ENCODE data around the gene SIGLEC12. TPM values are rescaled to one million over a fixed set of nuclear protein-coding genes. Genes with fewer than 3 reads are reported as not detected.

SIGLEC12 gene
- total and polyA plus RNA-seq, 4 donors = 0.12 to 5.1 (median 1.9) TPM

DNA sequence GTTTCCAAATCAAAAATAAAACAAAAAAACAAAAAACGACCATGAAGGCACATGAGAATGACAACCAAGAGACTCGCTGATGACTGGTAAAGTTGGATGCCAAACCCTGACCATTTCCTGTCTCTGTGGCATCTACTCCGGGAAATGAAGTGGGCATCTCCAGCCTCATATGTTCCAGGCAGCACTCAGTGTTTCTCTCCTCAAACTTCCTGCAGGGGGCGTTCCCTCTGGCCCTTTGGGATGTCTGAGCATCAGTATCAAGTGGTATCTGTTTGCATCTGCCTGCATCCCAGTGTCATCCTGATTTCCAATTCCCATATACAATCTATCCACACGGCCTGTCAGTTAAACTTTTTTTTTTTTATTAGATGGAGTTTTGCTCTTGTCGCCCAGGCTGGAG, 9.8 kb upstream of the SIGLEC12 start:
- TF ChIP-seq, protein P1, sequence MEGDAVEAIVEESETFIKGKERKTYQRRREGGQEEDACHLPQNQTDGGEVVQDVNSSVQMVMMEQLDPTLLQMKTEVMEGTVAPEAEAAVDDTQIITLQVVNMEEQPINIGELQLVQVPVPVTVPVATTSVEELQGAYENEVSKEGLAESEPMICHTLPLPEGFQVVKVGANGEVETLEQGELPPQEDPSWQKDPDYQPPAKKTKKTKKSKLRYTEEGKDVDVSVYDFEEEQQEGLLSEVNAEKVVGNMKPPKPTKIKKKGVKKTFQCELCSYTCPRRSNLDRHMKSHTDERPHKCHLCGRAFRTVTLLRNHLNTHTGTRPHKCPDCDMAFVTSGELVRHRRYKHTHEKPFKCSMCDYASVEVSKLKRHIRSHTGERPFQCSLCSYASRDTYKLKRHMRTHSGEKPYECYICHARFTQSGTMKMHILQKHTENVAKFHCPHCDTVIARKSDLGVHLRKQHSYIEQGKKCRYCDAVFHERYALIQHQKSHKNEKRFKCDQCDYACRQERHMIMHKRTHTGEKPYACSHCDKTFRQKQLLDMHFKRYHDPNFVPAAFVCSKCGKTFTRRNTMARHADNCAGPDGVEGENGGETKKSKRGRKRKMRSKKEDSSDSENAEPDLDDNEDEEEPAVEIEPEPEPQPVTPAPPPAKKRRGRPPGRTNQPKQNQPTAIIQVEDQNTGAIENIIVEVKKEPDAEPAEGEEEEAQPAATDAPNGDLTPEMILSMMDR (IDR thresholded peaks at IDR 0.05; ENCODE audit: control extremely low read depth, extremely low read depth) = no peak
- Histone ChIP-seq H3K27ac (ENCODE audit: low read depth in 1 of 2, low read length in 1 of 2) (no peak overlapping the region), H3K9me3 (ENCODE audit: control insufficient read depth in 4 of 4, insufficient read depth in 3 of 4, low read length in 3 of 4) (no peaks in the 10 kb centered on the region), H3K27me3 (ENCODE audit: control insufficient read depth in 3 of 3, insufficient read depth in 3 of 3, low read length in 2 of 3) (peaks cover 0 to 4% (median 2%) of the 10 kb centered on the region in 3 donors), H3K4me1 (ENCODE audit: control insufficient read depth in 5 of 5, insufficient read depth in 5 of 5, low read length in 5 of 5) (no peaks in the 10 kb centered on the region), H3K9ac (ENCODE audit: insufficient read depth in 1 of 2, low read length in 2 of 2) (no peak overlapping the region), H3K4me3 (no peak overlapping the region), H3K36me3 (ENCODE audit: control insufficient read depth in 4 of 4, insufficient read depth in 4 of 4, low read length in 4 of 4) (no peaks in the 10 kb centered on the region)
- ATAC-seq (ENCODE audit: insufficient read depth, low FRiP score) (no peak), DNase-seq (no peak)
- WGBS, 2 donors = 14 to 15% methylated on average over 6 of the region's 6 CpGs

DNA sequence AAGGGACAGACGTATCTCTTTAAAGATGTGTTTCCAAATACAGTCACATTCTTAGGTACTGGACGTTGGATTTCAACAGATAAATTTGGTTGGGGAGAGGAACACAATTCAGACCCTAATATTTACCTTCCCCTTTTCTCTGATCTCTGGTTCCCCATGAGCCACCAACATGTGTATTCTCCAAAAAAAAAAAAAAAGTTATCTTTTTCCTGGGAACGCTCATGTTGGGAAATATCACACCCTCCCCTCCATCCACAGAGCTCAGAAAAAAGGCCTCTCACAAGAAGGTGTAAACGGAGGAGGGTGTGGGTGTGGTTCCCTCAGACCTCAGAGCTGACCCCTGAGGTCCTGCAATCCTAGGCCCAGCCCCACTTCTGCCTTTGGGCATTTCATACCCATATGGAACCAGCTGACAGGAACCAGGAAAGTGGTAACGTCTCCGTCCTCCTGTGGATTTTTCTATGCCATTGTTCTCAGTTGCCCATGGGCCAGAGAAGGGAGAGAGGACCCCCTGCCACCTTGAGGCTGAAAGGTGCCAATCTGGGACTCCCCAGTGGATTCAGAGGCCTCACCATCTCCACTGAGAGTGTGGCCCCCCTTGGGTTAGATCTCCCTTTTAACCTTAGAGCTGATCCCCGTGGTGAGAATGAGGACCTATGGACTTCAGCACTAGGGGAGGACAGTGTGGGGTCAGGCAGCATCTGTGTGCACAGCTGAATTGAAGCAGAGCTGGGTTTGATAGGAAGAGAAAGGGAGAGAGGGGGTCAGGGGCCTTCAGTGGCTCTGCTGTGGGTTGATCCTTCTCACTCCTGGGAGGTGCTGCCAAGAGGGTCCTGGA, 8.4 kb upstream of the SIGLEC12 start:
- DNase-seq (no peak), ATAC-seq (ENCODE audit: insufficient read depth, low FRiP score) (no peak)
- H3K27me3 ChIP-seq (ENCODE audit: control insufficient read depth in 3 of 3, insufficient read depth in 3 of 3, low read length in 2 of 3) = peaks cover 0 to 4% (median 2%) of the 10 kb centered on the region in 3 donors
- no peak overlapping the region for H3K27ac ChIP-seq (ENCODE audit: low read depth in 1 of 2, low read length in 1 of 2)
- TF ChIP-seq, protein P1 (IDR thresholded peaks at IDR 0.05; ENCODE audit: control extremely low read depth, extremely low read depth) = no peak
- no peak overlapping the region for H3K4me3 ChIP-seq
- 18 to 40% methylated on average over 7 of the region's 7 CpGs for WGBS, 2 donors
- H3K4me1 ChIP-seq (ENCODE audit: control insufficient read depth in 5 of 5, insufficient read depth in 5 of 5, low read length in 5 of 5) = no peaks in the 10 kb centered on the region
- no peak overlapping the region for H3K9ac ChIP-seq (ENCODE audit: insufficient read depth in 1 of 2, low read length in 2 of 2)
- peaks cover 0 to 2% (median 0%) of the 10 kb centered on the region in 4 donors for H3K9me3 ChIP-seq (ENCODE audit: control insufficient read depth in 4 of 4, insufficient read depth in 3 of 4, low read length in 3 of 4)
- no peaks in the 10 kb centered on the region for H3K36me3 ChIP-seq (ENCODE audit: control insufficient read depth in 4 of 4, insufficient read depth in 4 of 4, low read length in 4 of 4)

DNA sequence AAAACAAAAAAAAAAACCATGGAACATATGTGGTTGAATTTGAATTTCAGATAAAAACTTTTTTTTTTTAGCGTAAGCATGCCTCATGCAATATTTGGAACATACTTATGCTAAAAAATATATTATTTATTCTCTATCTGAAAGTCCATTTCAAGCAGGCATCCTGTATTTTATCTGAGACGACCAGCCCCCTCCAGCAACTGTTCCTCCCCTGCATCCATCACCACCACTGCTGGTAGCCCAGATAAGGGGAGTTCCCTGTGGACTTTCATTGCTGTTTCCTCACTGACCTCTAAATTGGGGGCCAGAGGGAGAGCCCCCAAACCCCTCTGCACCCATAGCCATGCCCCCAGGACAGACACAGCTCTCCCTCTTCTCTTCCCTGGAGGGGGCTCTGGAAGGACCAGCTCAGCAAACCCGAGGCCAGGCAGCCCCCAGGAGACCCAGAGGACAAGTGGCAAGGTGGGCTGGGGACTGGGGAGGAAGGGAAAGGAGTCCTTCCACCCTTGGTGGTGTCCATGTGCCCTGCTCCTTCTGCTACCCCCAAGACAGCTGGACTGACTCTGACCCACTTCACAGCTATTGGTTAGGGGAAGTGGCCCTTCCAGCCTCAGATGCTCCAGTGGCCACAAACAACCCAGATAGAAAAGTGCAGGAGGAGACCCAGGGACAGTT, 6.6 kb upstream of the SIGLEC12 start:
- Histone ChIP-seq H3K36me3 (ENCODE audit: control insufficient read depth in 4 of 4, insufficient read depth in 4 of 4, low read length in 4 of 4) (no peaks in the 10 kb centered on the region), H3K27me3 (ENCODE audit: control insufficient read depth in 3 of 3, insufficient read depth in 3 of 3, low read length in 2 of 3) (peaks cover 0 to 3% (median 2%) of the 10 kb centered on the region in 3 donors), H3K9ac (ENCODE audit: insufficient read depth in 1 of 2, low read length in 2 of 2) (no peak overlapping the region), H3K9me3 (ENCODE audit: control insufficient read depth in 4 of 4, insufficient read depth in 3 of 4, low read length in 3 of 4) (peaks cover 0 to 7% (median 0%) of the 10 kb centered on the region in 4 donors), H3K27ac (ENCODE audit: low read depth in 1 of 2, low read length in 1 of 2) (no peak overlapping the region), H3K4me3 (no peak overlapping the region), H3K4me1 (ENCODE audit: control insufficient read depth in 5 of 5, insufficient read depth in 5 of 5, low read length in 5 of 5) (no peaks in the 10 kb centered on the region)
- 45 to 59% methylated on average over 3 of the region's 3 CpGs for WGBS, 2 donors
- TF ChIP-seq, protein P1 (IDR thresholded peaks at IDR 0.05; ENCODE audit: control extremely low read depth, extremely low read depth) = no peak
- ATAC-seq (ENCODE audit: insufficient read depth, low FRiP score) (no peak), DNase-seq (no peak)

Data from lung (tissue), 12 donors.